H1 (cell line): Measurements from ENCODE around the gene ASB8. TPM values are rescaled to one million over a fixed set of nuclear protein-coding genes. Genes with fewer than 3 reads are reported as not detected.

Source experiments
- KDM4A ChIP-seq: IDR thresholded peaks from one replicate; pipeline ENCODE4 v1.7.1; 2012; ENCODE audit warnings: low read depth, mild to moderate bottlenecking, moderate library complexity, low read length, inconsistent platforms; ENCODE audit not compliant: severe bottlenecking
- polyA plus RNA-seq, 7 experiments: library from polyadenylated mRNA; depleted of rRNA in 3 of 7; stranded (reverse) in 5 of 7; unstranded in 2 of 7; fragments of >200 nt in 5 of 7; fragments of 200-250 nt in 2 of 7; gene quantifications; 1 replicate in 5 of 7; 2 replicates in 1 of 7; 4 replicates in 1 of 7; pipeline versions ENCODE4 v1.2.1 to v1.2.3, GENCODE V29; 2011 to 2013; ENCODE audit warnings: missing spikeins in 2 of 7, mixed read lengths in 2 of 7
- total RNA-seq: library from RNA; stranded (reverse); fragmentation: NEBNext Ultra II Directional; extraction: Animal tissue kit (Norgen Biotek cat#: 25700); gene quantifications from 2 replicates; pipeline ENCODE4 v1.2.1, GENCODE V29; 2021

The ASB8 gene
- total and polyA plus RNA-seq, 2 of the 8 experiments (the other 6 are each of a cell fraction or from before 2014, with no cell fraction given) = 3.8 to 8.3 TPM

- peak; percentile 61 for TF ChIP-seq KDM4A
Measured at GRCh38 chr12:48157018-48157888, at the start of gene ASB8 (continued).
